Nephron (organoid): Measurements from ENCODE around the gene SNX11.

Source experiments
- H3K27ac Mint-ChIP-seq, 3 experiments: 2 replicates each; pipeline ENCODE4 v1.8.0; 2020; ENCODE audit warnings: mixed read lengths in 3 of 3, mild to moderate bottlenecking in 2 of 3, moderate library complexity in 1 of 3
- H3K27me3 Mint-ChIP-seq: 2 replicates; pipeline ENCODE4 v1.8.0; 2021; ENCODE audit warnings: low read depth, mild to moderate bottlenecking, moderate library complexity, mixed read lengths
- H3K36me3 Mint-ChIP-seq: 2 replicates; pipeline ENCODE4 v1.8.0; 2020; ENCODE audit warnings: low read depth, mixed read lengths
- H3K4me1 Mint-ChIP-seq: 2 replicates; pipeline ENCODE4 v1.8.0; 2020; ENCODE audit warnings: mixed read lengths
- H3K4me3 Mint-ChIP-seq, 3 experiments: 2 replicates each; pipeline ENCODE4 v1.8.0; 2020; ENCODE audit warnings: mild to moderate bottlenecking in 3 of 3, mixed read lengths in 3 of 3, moderate library complexity in 2 of 3
- H3K9me3 Mint-ChIP-seq: 2 replicates; pipeline ENCODE4 v1.8.0; 2020; ENCODE audit warnings: mixed read lengths
- TF ChIP-seq, protein P1 (sequence below), 3 experiments: fragments of 200-600 bp; sonication (generic); IDR thresholded peaks; one replicate each; pipeline ENCODE4 v1.5.0; 2021; ENCODE audit warnings: antibody characterized with exemption in 3 of 3; ENCODE audit not compliant: unreplicated experiment in 3 of 3

SNX11 gene

DNA sequence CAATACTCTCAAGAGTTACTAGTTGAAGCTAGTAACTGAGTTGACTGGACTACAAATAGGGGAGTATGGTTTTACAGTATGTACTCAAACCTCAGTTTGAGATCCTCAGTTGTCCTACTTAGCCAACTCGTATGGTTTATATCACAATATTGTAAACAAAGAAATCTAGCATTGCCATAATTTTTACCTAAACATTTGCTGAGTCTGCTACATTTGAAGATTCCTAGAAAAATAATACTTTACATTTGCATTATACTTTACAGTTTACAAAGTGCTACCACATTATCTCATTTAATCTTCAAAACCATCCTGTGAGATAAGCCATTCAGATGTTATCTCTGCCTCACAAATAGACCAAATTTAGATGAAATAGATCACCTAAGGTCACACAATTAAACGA is 22.6 kb upstream of the SNX11 start:
- TF ChIP-seq, protein P1, sequence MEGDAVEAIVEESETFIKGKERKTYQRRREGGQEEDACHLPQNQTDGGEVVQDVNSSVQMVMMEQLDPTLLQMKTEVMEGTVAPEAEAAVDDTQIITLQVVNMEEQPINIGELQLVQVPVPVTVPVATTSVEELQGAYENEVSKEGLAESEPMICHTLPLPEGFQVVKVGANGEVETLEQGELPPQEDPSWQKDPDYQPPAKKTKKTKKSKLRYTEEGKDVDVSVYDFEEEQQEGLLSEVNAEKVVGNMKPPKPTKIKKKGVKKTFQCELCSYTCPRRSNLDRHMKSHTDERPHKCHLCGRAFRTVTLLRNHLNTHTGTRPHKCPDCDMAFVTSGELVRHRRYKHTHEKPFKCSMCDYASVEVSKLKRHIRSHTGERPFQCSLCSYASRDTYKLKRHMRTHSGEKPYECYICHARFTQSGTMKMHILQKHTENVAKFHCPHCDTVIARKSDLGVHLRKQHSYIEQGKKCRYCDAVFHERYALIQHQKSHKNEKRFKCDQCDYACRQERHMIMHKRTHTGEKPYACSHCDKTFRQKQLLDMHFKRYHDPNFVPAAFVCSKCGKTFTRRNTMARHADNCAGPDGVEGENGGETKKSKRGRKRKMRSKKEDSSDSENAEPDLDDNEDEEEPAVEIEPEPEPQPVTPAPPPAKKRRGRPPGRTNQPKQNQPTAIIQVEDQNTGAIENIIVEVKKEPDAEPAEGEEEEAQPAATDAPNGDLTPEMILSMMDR (IDR thresholded peaks at IDR 0.05; ENCODE audit: unreplicated experiment in 3 of 3), result no peak

DNA sequence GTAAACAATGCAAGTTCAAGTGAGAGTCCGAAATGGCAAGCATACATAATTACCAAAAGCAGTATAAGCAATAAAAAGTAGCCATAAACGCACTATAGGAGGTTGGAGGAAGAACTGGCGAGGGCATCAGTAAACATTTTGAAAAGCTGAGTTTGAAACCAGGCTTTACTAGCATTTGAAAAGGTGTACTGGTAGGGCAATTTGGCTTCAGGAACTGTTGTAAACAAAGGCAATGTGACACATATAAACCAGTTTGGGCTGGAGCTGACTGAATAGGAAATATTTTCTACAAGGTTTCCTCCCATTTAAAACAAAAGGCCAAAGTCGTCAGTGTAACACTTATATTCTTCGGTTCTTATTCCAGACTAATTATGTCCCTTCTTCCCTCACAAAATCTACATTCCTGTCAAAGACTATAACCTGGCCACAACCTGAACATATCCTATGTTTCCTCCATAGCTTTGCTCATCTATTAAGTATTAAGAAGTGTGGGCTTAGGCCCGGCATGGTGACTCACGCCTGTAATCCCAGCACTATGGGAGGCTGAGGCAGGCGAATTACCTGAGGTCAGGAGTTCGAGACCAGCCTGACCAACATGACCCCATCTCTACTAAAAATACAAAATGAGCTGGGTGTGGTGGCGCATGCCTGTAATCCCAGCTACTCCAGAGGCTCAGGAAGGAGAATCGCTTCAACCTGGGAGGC is 14.1 kb upstream of the SNX11 start:
- peaks cover 26% of the 10 kb centered on the region for H3K36me3 Mint-ChIP-seq
- no peak overlapping the region for H3K4me3 Mint-ChIP-seq
- no peaks in the 10 kb centered on the region for H3K9me3 Mint-ChIP-seq
- H3K4me1 Mint-ChIP-seq, result peaks cover 11% of the 10 kb centered on the region
- TF ChIP-seq, protein P1 (IDR thresholded peaks at IDR 0.05; ENCODE audit: unreplicated experiment in 3 of 3), result no peak
- H3K27ac Mint-ChIP-seq, result peak overlapping the region in 1 of 3 experiments; percentile 71
- H3K27me3 Mint-ChIP-seq, result no peaks in the 10 kb centered on the region

More for the DNA sequence above, 22.6 kb upstream of the SNX11 start:
- Mint-ChIP-seq H3K36me3 (peaks cover 15% of the 10 kb centered on the region), H3K4me1 (peaks cover 20% of the 10 kb centered on the region), H3K4me3 (no peak overlapping the region), H3K9me3 (no peaks in the 10 kb centered on the region), H3K27me3 (no peaks in the 10 kb centered on the region), H3K27ac (peak overlapping the region; percentile 73 to 88 (median 86))

DNA sequence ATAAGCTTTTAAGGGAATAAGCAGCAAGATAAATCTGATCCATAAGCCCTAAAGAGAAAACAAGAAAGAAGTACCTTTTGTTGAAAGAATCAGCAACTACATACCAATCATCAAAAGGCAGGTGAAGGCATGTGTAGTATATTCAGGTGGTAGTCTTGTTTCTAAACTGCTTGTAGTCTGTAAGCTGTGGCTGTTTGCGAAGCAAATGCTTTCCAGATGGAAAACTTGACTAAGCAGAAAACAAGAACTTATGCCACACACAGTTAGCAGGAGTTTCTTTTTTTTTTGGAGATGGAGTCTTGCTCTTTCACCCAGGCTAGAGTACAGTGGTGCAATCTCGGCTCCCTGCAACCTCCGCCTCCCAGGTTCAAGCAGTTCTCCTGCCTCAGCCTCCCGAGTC is 12.0 kb upstream of the SNX11 start:
- Mint-ChIP-seq H3K4me1 (peaks cover 11% of the 10 kb centered on the region), H3K9me3 (no peaks in the 10 kb centered on the region), H3K27ac (peak overlapping the region in 1 of 3 experiments; percentile 40), H3K4me3 (no peak overlapping the region), H3K27me3 (no peaks in the 10 kb centered on the region), H3K36me3 (peaks cover 23% of the 10 kb centered on the region)
- TF ChIP-seq, protein P1 (IDR thresholded peaks at IDR 0.05; ENCODE audit: unreplicated experiment in 3 of 3), result no peak

DNA sequence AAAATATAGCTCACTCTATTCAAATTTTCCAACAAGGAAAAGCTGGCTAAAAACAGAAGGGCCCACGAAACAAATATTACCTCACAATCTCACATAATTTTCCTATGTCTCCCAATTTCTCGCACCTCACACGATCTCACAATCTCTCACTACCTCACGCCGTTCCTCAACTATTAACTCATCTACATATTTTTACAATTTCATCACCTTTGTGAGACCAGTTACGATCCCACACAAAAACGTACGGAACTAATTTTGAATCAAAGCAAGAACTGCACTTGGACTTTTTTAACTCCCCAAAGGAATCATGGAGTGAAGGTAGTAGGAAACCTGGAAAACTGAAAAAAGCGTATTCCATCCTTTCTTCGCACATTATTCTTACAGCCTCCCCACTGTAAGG is 7.4 kb upstream of the SNX11 start:
- Mint-ChIP-seq H3K27ac (peak overlapping the region; percentile 89 to 98 (median 98)), H3K27me3 (no peaks in the 10 kb centered on the region), H3K4me1 (peaks cover 11% of the 10 kb centered on the region), H3K9me3 (peaks cover 4% of the 10 kb centered on the region), H3K4me3 (peak overlapping the region; percentile 97 to 100 (median 98)), H3K36me3 (peaks cover 9% of the 10 kb centered on the region)
- TF ChIP-seq, protein P1 (IDR thresholded peaks at IDR 0.05; ENCODE audit: unreplicated experiment in 3 of 3), result no peak

DNA sequence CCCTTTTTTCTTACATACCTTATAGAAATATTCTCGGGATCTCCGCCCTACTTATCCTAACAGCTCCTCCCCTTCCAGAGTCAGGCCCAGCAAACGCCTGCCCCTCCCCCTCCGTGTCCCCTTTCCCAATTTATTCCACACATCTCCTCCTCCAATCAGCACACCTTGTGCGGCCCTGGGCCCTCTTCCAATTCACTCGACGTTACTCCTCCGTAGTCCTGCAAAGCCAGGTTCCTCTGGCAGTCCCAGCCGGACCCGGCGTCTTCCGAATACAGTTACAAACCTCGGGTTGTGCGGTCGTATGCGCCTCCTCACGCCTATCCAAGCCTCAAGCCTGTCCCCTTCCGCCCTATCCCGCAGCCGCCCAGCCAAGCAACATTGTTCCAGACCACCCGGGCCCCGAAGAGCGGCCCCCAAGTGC is 7.0 kb upstream of the SNX11 start:
- TF ChIP-seq, protein P1 (IDR thresholded peaks at IDR 0.05; ENCODE audit: unreplicated experiment in 3 of 3), result no peak

More for the DNA sequence above, 7.0 kb upstream of the SNX11 start:
- H3K4me3 Mint-ChIP-seq, result peak overlapping the region; percentile 97 to 100 (median 98)
- no peaks in the 10 kb centered on the region for H3K27me3 Mint-ChIP-seq
- peaks cover 4% of the 10 kb centered on the region for H3K9me3 Mint-ChIP-seq
- H3K27ac Mint-ChIP-seq, result peak overlapping the region; percentile 89 to 98 (median 98)
- H3K36me3 Mint-ChIP-seq, result peaks cover 6% of the 10 kb centered on the region
- H3K4me1 Mint-ChIP-seq, result peaks cover 11% of the 10 kb centered on the region
